Chondrocyte (in vitro differentiated cells): Measurements from ENCODE around the gene RAB11FIP4. TPM values are rescaled to one million over a fixed set of nuclear protein-coding genes. Genes with fewer than 3 reads are reported as not detected.

Experiments
- DNase-seq: peaks from one replicate; pipeline ENCODE4 v3.0.0; 2021; ENCODE audit warnings: mixed read lengths, low spot score
- H3K27ac Mint-ChIP-seq: one replicate; pipeline ENCODE4 v1.8.0; 2021; ENCODE audit warnings: mild to moderate bottlenecking, moderate library complexity, mixed read lengths; ENCODE audit not compliant: unreplicated experiment
- H3K27me3 Mint-ChIP-seq: 2 replicates; pipeline ENCODE4 v1.8.0; 2021; ENCODE audit warnings: low read depth, mixed read lengths
- H3K36me3 Mint-ChIP-seq: 2 replicates; pipeline ENCODE4 v1.8.0; 2021; ENCODE audit warnings: low read depth, mixed read lengths
- H3K4me1 Mint-ChIP-seq: 2 replicates; pipeline ENCODE4 v1.8.0; 2021; ENCODE audit warnings: low read depth, mild to moderate bottlenecking, mixed read lengths
- H3K4me3 Mint-ChIP-seq: one replicate; pipeline ENCODE4 v1.8.0; 2021; ENCODE audit warnings: mild to moderate bottlenecking, moderate library complexity, mixed read lengths; ENCODE audit not compliant: unreplicated experiment
- H3K9me3 Mint-ChIP-seq: 2 replicates; pipeline ENCODE4 v1.8.0; 2021; ENCODE audit warnings: low read depth, mixed read lengths
- CTCF ChIP-seq: fragments of 200-600 bp; sonication (generic); IDR thresholded peaks from 2 replicates; pipeline ENCODE4 v1.5.0; 2021; ENCODE audit warnings: antibody characterized with exemption, mild to moderate bottlenecking, moderate library complexity
- total RNA-seq: library from RNA; stranded (reverse); gene quantifications from 3 replicates; pipeline ENCODE4 v1.2.1, GENCODE V29; 2021

The RAB11FIP4 gene
- total RNA-seq, 1 donor from 2014 or later, result 0.30 TPM

GRCh38 chr17:31446195-31446967 is 54.9 kb downstream of the RAB11FIP4 start:
- peaks cover 3% of the 10 kb centered on the region for H3K27me3 Mint-ChIP-seq
- H3K9me3 Mint-ChIP-seq, result no peaks in the 10 kb centered on the region
- DNase-seq, result no peak
- H3K4me1 Mint-ChIP-seq, result peaks cover 14% of the 10 kb centered on the region
- H3K27ac Mint-ChIP-seq, result no peak overlapping the region
- no peak overlapping the region for H3K4me3 Mint-ChIP-seq
- H3K36me3 Mint-ChIP-seq, result no peaks in the 10 kb centered on the region
- TF ChIP-seq CTCF, result peak; percentile 47

GRCh38 chr17:31448467-31449077 is 57.1 kb downstream of the RAB11FIP4 start:
- Mint-ChIP-seq H3K4me3 (no peak overlapping the region), H3K27me3 (peaks cover 3% of the 10 kb centered on the region), H3K36me3 (no peaks in the 10 kb centered on the region), H3K27ac (no peak overlapping the region), H3K9me3 (no peaks in the 10 kb centered on the region), H3K4me1 (peaks cover 8% of the 10 kb centered on the region)
- no peak for TF ChIP-seq CTCF
- no peak for DNase-seq

- no peak for TF ChIP-seq CTCF
- Mint-ChIP-seq H3K9me3 (no peaks in the 10 kb centered on the region), H3K4me3 (no peak overlapping the region), H3K27me3 (peaks cover 3% of the 10 kb centered on the region), H3K27ac (no peak overlapping the region), H3K4me1 (peaks cover 3% of the 10 kb centered on the region), H3K36me3 (no peaks in the 10 kb centered on the region)
- DNase-seq, result no peak
Measured at GRCh38 chr17:31449111-31449510, 57.6 kb downstream of the RAB11FIP4 start.

GRCh38 chr17:31449746-31450145 is 58.3 kb downstream of the RAB11FIP4 start:
- Mint-ChIP-seq H3K4me3 (no peak overlapping the region), H3K9me3 (no peaks in the 10 kb centered on the region), H3K4me1 (no peaks in the 10 kb centered on the region), H3K27me3 (peaks cover 3% of the 10 kb centered on the region), H3K27ac (no peak overlapping the region), H3K36me3 (no peaks in the 10 kb centered on the region)
- TF ChIP-seq CTCF, result no peak
- DNase-seq, result no peak

- H3K27me3 Mint-ChIP-seq, result peaks cover 14% of the 10 kb centered on the region
- no peak for DNase-seq
- H3K9me3 Mint-ChIP-seq, result no peaks in the 10 kb centered on the region
- H3K36me3 Mint-ChIP-seq, result no peaks in the 10 kb centered on the region
- no peak for TF ChIP-seq CTCF
- H3K4me3 Mint-ChIP-seq, result no peak overlapping the region
- H3K27ac Mint-ChIP-seq, result no peak overlapping the region
- no peaks in the 10 kb centered on the region for H3K4me1 Mint-ChIP-seq
Measured at GRCh38 chr17:31452101-31452500, 60.6 kb downstream of the RAB11FIP4 start.
